GM10847 (cell line): ENCODE data around the gene GATA1.

Source experiments
- POLR2A ChIP-seq: IDR thresholded peaks from 2 replicates; pipeline ENCODE4 v1.6.1; 2011; ENCODE audit not compliant: insufficient read length; ENCODE audit errors: extremely low read depth

The GATA1 gene

DNA sequence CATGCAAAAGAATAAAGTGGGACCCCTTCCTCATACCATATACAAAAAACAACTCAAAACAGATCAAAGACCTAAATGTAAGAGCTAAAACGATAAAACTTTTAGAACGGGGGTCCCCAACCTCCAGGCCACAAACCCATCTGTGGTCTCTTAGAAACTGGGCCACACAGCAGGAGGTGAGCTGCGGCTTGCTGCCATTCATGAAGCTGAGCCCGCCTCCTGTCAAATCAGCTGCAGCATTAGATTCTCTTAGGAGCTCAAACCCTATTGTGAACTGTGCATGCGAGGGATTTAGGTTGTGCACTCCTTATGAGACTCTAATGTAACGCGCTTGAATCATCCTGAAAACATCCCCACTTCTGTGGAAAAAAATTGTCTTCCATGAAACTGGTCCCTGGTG is 7.0 kb upstream of the GATA1 start:
- TF ChIP-seq POLR2A: no peak

DNA sequence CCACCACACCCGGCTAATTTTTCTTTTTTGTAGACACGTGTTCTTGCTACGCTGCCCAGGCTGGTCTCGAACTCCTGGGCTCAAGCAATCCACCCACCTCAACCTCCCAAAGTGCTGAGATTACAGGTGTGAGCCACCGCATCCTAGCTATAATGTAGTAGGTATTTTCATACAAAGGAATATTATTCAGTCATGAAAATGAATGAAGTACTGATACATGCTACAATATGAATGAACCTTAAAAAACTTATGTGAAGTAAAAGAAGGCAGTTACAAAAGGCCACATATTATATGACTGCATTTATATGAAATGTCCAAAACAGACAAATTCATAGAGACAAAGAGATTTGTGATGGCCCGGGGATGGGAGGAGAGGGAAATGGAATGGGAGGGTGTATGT is 4.7 kb upstream of the GATA1 start:
- TF ChIP-seq POLR2A: no peak

DNA sequence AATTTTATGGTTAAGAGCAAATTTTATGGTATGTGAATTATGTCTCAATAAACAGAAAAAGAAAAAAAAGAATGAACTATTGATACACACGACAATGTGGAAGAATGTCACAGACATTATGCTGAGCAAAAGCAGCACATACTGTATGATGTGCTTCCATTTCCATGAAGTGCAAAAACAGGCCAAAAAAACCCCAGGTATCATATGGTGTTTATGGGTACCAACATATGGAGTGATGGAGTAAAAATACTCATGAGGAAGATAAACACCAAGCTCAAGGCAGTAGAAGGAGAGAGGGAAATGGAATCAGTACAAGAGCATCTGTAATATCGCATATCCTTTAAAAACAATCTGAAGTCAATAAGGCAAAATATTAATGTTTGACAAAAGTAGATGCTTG is 4.2 kb upstream of the GATA1 start:
- TF ChIP-seq POLR2A: no peak

DNA sequence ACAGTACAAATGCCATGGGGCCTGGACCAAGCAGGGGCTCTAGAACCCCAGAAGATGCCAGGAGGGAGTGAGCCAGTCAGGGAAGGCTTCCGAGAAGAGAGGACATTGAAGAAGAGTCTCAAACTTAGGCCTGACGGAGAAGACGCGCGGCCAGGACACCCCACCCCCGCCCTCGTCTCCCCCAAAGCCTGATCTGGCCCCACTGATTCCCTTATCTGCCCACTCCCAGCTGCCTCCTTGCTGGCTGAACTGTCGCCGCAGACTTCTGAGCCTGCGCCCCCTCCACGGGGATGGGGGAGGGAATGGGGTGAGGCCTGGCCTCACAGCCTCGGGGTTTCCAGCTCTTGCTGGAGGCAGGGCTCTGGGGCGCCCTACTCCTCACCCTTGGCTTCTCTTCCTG is 3.6 kb upstream of the GATA1 start:
- no peak for TF ChIP-seq POLR2A

DNA sequence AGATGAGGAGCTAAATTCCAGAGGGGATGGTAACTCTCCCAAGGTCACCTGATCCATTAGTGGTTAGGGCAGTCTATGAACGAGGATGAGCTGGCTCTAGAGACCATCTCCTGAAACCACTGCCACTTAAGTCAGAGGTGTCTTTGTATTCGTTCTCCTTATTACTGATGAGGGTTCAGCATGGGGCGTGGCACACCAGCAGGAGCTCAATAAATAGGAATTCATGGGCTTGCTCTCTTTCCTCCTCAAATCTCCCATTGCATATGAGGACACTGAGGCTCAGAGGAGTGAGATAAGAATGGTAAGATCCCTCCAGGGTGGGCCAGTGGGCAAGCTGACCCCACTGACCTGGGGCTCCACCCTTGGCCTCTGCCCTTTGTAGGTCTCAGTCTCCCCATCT is 1.7 kb upstream of the GATA1 start:
- TF ChIP-seq POLR2A: no peak

DNA sequence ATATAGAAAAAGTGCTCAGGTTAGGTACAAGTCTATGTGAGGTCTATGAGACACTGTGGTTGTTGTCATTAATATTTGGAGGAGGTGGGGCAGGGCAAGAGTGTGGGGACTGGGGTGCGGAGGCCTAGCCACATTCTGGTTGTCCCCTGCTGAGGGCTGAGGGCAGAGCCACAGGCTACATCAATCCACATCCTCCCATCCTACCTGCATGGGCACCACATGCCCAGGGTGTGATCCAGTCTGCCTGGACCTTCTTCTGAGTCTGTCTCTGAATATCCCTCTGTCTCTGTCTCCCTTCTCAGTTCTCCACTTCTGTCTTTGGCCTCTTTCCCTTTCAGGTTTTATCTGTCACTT is 1.2 kb upstream of the GATA1 start:
- TF ChIP-seq POLR2A: no peak

DNA sequence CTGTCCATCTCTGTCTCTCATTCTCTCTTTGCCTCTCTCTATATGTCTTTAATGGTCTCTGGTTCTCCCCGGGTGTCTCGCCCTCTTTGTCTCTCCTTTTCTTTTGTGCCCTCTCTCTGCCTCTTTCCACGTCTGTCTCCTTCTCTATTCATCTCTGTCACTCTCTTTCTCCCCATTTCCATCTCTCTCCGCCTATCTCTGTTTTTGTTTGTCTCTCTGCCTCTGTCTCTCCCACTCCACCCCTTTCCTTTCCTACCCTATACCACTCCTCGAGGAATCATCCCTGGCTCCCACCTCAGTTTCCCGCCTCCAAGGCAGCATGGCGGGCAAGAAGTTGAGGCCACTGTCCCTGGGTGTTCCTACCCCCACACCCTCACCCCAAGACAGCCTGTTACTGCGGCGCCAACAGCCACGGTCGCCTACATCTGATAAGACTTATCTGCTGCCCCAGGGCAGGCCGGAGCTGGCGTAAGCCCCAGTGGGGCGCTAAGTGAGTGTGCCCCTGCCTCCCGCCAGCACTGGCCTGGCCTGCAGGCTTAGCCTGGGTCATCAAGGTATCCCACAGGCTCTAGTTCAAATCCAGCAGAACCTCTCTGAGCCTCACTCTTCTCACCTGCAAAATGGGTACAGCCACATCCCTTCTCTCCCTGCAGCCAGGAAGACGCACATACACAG is 713 bp upstream of the GATA1 start:
- no peak for TF ChIP-seq POLR2A

DNA sequence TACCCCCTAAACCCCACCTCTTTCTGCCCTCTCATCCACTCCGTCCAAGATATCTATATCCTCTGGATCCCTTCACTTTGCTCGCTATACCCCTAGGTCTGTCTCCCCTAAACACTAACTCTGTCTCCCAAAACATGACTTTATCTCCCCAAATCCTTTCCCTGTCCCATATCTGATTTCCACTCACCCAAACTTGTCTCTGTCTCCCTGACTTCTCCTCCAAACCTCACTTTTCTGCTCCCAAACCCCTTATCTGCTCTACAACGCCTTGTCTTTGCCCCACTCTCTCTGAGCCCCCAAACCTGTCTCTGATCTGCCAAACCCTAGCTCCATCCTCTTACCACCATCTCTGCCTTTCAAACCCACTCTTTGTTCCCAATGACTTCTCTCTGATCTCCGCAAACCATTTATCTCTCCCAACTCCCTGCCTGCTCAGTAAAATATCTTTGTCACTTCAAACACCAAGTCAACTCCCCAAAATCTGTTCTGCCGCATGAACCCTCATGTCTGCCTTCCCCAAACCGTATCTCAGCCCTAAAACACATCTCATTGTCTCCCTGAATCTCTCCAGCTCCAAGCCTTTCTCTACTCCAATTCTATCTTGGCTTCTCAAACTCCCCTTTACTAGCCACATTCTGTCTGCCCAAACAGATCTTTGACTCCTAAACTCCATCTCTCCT is 575 bp downstream of the GATA1 start:
- TF ChIP-seq POLR2A: no peak

DNA sequence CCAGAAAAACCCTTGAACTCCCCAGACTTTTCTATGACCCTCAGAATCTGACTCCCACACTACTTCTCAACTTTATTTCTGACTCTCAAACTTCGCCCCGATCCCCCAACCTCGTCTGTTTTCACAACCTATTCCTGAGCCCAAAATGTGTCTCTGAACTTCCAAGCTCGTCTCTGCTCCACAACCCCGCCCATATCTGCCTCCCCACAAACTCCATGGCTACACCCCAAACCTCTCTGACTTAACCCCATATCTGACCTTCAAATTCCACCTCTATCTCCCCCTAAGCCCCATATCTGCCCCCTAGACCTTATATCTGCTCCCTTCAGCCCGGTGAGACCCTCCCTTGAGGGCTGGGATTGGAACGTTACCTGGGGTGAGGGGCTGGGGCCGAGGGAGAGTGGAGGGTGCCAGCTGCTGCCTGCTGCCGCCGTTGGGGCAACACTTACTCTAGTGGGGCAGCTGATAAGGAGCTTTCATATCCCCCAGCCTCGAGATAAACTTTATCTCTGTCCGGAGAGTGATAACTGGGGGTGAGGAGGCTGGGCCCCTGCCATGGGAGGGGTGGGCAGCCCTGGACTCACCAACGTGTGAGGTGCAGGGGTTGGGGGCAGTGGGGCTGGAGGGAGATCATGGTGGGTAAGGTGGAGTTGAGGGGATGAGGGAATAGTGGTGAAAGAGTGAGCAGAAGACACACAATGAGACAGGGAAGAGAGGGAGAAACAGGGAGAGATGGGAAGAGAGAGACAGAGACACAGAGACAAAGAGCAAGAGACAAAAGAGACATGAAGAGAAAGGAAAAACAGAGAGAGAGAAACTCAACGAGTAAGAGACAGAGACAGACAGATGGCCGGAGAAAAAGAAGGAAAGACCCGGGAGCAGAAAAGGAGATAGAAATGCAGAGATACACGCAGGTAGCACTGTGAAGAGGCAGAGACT is 1.4 kb downstream of the GATA1 start:
- no peak for TF ChIP-seq POLR2A

DNA sequence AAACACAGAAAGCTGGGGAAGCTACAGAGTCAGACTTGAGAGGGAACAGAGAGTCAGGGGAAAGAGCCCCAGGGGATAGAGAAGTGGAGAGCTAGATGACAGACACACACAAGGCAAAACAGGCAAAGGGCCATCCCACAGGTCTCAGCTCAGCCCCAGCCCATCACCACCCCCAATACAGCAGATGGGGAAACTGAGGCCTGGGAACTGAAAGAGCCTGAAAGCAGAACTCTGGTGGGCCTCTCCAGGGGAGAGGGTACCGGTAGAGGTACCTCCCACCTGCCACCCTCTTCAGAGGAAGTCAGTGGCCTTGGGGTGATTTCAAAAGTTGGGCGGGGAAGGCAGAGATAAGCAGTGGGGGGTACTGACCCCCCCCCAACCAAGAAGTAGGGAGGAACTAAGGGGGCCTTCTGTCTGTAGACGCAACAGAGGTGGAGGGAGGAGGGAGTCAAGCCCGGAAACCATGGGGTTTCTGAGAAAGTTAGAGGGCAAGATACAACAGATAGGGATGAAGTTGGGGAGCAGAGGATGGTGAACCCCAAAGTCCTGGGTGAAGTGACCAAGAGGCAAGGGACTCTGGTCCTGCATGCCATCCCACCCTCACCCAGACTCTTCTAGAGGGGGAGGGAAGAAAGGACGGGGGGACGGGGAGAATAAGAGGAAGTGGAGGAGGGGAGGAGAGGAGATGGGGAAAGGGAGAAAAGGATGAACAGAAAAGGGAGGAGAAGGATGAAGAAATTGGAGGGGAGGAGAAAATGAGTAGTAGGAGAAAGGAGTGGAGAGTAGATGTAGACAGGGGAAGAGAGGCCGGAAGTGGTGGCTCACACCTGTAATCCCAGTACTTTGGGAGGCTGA is 3.2 kb downstream of the GATA1 start:
- TF ChIP-seq POLR2A: no peak

DNA sequence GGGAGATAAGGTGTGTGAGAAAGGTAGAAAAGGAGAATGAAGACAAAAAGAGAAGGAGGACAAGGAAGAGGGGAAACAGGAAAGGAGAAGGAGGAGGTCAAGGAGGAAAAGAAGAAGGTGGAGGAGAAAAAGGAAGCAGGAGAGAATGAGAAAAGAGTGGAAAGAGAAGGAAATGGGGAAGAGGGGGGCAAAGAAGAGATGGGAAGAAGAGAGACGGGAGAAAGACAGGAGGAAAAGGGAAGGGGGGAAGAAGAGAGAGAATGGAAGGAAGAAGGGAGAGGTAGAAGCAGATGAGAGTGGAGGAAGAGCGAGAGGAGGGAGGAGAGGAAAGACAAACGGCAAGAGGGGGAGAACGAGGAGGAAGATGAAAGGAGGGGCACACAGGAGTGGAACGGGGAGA is 4.1 kb downstream of the GATA1 start:
- TF ChIP-seq POLR2A: no peak

DNA sequence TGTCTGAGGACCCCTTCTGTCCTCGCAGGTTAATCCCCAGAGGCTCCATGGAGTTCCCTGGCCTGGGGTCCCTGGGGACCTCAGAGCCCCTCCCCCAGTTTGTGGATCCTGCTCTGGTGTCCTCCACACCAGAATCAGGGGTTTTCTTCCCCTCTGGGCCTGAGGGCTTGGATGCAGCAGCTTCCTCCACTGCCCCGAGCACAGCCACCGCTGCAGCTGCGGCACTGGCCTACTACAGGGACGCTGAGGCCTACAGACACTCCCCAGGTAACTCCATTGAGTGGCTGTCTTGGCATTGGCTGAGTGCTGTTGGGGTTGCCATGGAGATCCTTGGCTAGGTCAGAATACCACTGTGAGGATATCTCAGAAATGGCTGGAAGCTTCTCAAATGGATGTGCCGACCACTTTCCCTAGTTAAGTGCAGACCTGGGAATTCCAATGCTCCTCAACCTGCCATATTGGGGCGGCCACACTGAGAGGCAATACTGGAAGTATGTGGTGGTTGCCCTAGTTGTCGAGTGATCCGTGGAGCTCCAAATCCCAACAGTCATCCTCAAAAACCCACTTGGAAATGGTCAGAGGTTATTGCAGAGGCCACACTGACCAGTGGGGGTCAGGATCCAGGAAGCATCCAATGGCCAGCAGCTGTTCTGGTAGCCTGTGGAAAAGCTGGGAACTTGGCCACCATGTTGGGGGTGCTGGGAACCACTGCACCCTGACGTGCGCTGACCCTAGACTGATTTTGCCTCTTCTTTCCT is 4.9 kb downstream of the GATA1 start:
- no peak for TF ChIP-seq POLR2A

DNA sequence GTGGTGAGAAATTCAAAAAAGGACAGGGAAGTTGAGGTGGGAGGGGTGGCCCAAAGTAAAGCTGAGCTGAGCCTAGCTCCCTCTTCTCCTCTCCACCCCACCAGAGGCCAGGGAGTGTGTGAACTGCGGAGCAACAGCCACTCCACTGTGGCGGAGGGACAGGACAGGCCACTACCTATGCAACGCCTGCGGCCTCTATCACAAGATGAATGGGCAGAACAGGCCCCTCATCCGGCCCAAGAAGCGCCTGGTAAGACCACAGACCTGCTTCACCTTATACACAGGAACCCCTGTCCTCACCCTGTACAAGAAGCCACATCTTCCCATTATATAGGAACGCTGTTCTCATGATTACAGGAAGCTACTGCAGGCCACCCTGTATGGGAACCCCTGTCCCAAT is 5.8 kb downstream of the GATA1 start:
- no peak for TF ChIP-seq POLR2A

DNA sequence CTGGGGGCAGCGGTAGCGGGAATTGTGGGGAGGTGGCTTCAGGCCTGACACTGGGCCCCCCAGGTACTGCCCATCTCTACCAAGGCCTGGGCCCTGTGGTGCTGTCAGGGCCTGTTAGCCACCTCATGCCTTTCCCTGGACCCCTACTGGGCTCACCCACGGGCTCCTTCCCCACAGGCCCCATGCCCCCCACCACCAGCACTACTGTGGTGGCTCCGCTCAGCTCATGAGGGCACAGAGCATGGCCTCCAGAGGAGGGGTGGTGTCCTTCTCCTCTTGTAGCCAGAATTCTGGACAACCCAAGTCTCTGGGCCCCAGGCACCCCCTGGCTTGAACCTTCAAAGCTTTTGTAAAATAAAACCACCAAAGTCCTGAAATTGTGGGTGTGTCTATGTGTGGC is 7.5 kb downstream of the GATA1 start:
- no peak for TF ChIP-seq POLR2A
